Body of pancreas (tissue), 4 donors: ENCODE results near the gene IFITM5.

Experiments used
- CTCF ChIP-seq, 7 experiments: fragments of 450-650 bp in 4 of 7; fragments of 200-600 bp in 3 of 7; sonication (generic) in 3 of 7; IDR thresholded peaks; one replicate each; pipeline ENCODE4 v1.5.1; 2016 to 2019; ENCODE audit warnings: antibody characterized with exemption in 7 of 7
- POLR2A ChIP-seq, 3 donors: fragments of 450-650 bp; IDR thresholded peaks; one replicate each; pipeline ENCODE4 v1.6.1; 2016; ENCODE audit warnings: antibody characterized with exemption in 3 of 3, mild to moderate bottlenecking in 2 of 3

GRCh38 chr11:280706-281485, 18.4 kb downstream of the IFITM5 start:
- TF ChIP-seq CTCF (IDR thresholded peaks at IDR 0.05), result no peak
- no peak for TF ChIP-seq POLR2A (IDR thresholded peaks at IDR 0.05)
